Measurements from ENCODE around the gene RHOA. TPM values are rescaled to one million over a fixed set of nuclear protein-coding genes. Genes with fewer than 3 reads are reported as not detected.

The RHOA gene
- polyA plus RNA-seq = 709 TPM

GRCh38 chr3:49411968-49412631 is at the start of gene RHOA, which contains the start of gene TCTA:
RHOA (minus strand) TSS chr3:49411976; CDS start chr3:49375589, 36,387 bp downstream.
TCTA (plus strand) TSS chr3:49412423; CDS start chr3:49412427, 4 bp downstream.
- Mint-ChIP-seq H3K4me3 (peak within 1 kb of the TSS; percentile 78 to 98 (median 92)), H3K36me3 (peaks cover 2% of the 10 kb centered on the region), H3K27ac (peak within 1 kb of the TSS; percentile 79 to 97 (median 87)), H3K4me1 (peaks cover 43 to 57% (median 49%) of the 10 kb centered on the region in 3 donors), H3K9me3 (no peaks in the 10 kb centered on the region), H3K27me3 (no peaks in the 10 kb centered on the region)

GRCh38 chr3:49460956-49461355 is 49.2 kb upstream of the RHOA start:
- no peaks in the 10 kb centered on the region for H3K9me3 Mint-ChIP-seq
- no peak overlapping the region for H3K4me3 Mint-ChIP-seq
- H3K4me1 Mint-ChIP-seq = no peaks in the 10 kb centered on the region
- no peak overlapping the region for H3K27ac Mint-ChIP-seq
- no peaks in the 10 kb centered on the region for H3K36me3 Mint-ChIP-seq
- no peaks in the 10 kb centered on the region for H3K27me3 Mint-ChIP-seq

GRCh38 chr3:49460188-49460890 is 48.6 kb upstream of the RHOA start:
- H3K27me3 Mint-ChIP-seq = no peaks in the 10 kb centered on the region
- no peak overlapping the region for H3K4me3 Mint-ChIP-seq
- H3K4me1 Mint-ChIP-seq = no peaks in the 10 kb centered on the region
- no peaks in the 10 kb centered on the region for H3K36me3 Mint-ChIP-seq
- no peaks in the 10 kb centered on the region for H3K9me3 Mint-ChIP-seq
- no peak overlapping the region for H3K27ac Mint-ChIP-seq

GRCh38 chr3:49456466-49456865 is 44.7 kb upstream of the RHOA start:
- Mint-ChIP-seq H3K4me1 (no peaks in the 10 kb centered on the region), H3K27ac (no peak overlapping the region), H3K9me3 (no peaks in the 10 kb centered on the region)

DNA sequence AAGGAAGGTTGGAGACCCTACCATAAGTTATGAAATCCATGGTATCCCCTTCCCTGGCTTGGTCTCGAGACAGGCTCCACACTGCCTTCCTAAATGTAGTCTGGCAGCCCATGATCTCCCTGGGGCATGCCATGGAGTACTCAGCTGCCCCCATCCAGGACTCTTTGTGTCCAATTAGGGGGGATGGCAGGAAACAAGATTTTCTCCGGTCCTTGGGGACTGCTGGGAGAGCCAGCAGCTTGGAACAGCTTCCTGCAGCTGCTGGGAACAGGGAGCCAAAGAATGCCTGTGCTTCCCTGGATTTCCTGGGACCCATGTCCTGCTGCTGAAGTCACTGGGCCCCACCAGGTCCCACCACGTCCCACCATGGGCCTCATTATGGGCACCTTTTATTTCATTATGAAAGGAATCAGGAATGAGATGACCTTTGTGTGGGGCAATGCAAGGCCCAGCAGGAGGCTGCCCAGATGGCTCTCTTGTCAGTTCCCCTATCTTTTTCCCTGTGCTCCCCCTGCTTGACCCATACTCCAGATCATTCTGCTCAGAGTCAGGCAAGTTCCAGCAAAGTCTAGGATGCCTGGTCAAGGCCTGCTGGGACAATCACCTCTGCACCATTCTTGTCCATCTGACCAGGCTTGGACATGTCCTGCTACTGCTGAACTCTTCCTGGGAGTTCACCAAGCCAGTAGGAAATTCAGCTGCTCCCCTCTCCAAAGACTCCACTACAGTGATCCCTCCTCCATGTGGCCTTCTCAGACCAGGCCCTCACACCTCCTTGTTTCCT is 43.3 kb upstream of the RHOA start:
- no peaks in the 10 kb centered on the region for H3K27me3 Mint-ChIP-seq

More at GRCh38 chr3:49456466-49456865, 44.7 kb upstream of the RHOA start:
- no peaks in the 10 kb centered on the region for H3K27me3 Mint-ChIP-seq
- H3K4me3 Mint-ChIP-seq = no peak overlapping the region
- no peaks in the 10 kb centered on the region for H3K36me3 Mint-ChIP-seq

DNA sequence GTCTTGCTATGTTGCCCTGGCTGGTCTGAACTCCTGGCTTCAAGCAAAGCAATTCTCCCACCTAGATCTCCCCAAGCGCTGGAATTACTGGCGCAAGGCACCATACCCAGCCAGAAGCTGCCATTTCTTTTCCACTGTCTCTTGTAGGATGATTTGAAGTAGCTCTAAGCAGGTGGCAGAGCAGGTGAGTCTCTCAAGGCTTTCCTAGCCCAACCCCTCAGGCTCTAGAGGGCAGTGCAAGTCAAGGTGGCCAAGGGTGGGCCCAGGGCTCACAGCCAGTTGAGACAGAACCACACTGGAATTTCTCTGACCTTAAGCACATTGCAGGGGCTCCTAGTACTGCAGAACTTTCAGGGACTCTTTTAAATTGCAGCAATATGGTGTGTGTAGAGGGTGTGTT is 42.7 kb upstream of the RHOA start:
- Mint-ChIP-seq H3K27ac (no peak overlapping the region), H3K36me3 (no peaks in the 10 kb centered on the region), H3K27me3 (no peaks in the 10 kb centered on the region), H3K9me3 (no peaks in the 10 kb centered on the region), H3K4me3 (no peak overlapping the region), H3K4me1 (no peaks in the 10 kb centered on the region)

More for the DNA sequence above, 43.3 kb upstream of the RHOA start:
- Mint-ChIP-seq H3K4me3 (no peak overlapping the region), H3K9me3 (no peaks in the 10 kb centered on the region), H3K36me3 (no peaks in the 10 kb centered on the region), H3K27ac (no peak overlapping the region), H3K4me1 (no peaks in the 10 kb centered on the region)

GRCh38 chr3:49453621-49454020 is 41.8 kb upstream of the RHOA start:
- no peaks in the 10 kb centered on the region for H3K27me3 Mint-ChIP-seq
- no peaks in the 10 kb centered on the region for H3K36me3 Mint-ChIP-seq
- no peak overlapping the region for H3K4me3 Mint-ChIP-seq
- H3K4me1 Mint-ChIP-seq = peaks cover 5 to 6% (median 5%) of the 10 kb centered on the region in 3 donors
- H3K27ac Mint-ChIP-seq = no peak overlapping the region
- H3K9me3 Mint-ChIP-seq = no peaks in the 10 kb centered on the region

DNA sequence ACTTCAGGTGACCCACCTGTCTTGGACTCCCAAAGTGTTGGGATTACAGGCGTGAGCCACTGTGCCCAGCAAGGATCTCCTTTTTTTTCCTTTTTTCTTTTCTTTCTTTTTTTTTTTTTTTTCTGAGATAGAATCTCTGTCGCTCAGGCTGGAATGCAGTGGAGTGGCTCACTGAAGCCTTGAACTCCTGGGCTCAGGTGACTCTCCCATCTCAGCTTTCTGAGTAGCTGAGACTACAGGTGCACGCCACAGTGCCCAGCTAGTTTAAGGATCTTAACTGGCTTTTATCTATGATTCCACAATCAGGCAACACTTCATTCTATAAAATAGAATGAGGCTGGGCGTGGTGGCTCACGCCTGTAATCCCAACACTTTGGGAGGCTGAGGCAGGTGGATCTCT is 33.6 kb upstream of the RHOA start:
- Mint-ChIP-seq H3K27me3 (no peaks in the 10 kb centered on the region), H3K4me3 (no peak overlapping the region), H3K4me1 (peaks cover 14 to 16% (median 14%) of the 10 kb centered on the region in 3 donors), H3K9me3 (no peaks in the 10 kb centered on the region), H3K36me3 (no peaks in the 10 kb centered on the region), H3K27ac (no peak overlapping the region)

- Mint-ChIP-seq H3K27me3 (no peaks in the 10 kb centered on the region), H3K4me1 (peaks cover 1 to 5% (median 2%) of the 10 kb centered on the region in 3 donors), H3K4me3 (no peak overlapping the region), H3K36me3 (no peaks in the 10 kb centered on the region), H3K27ac (no peak overlapping the region), H3K9me3 (no peaks in the 10 kb centered on the region)
Measured at GRCh38 chr3:49434731-49435130, 23.0 kb upstream of the RHOA start.

GRCh38 chr3:49428752-49429080 is 16.9 kb upstream of the RHOA start:
- Mint-ChIP-seq H3K4me1 (peaks cover 8 to 13% (median 9%) of the 10 kb centered on the region in 3 donors), H3K27me3 (no peaks in the 10 kb centered on the region)

DNA sequence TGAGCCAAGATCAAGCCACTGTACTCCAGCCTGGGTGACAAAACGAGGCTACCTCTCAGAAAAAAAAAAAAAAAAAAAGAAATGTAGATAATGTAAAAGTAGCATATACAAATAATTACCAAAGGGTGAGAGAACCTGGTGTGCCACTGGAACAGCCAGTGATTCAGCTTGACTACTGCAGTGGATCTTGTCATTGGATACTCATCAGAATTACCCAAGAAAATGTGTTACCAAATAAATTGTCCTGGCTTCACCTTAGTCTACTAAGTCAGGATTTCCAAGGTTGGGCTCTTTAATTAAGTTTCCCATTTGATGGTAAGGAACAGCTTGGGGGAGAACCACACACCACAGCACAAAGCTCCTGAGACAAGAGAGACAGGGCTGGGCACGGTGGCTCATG is 15.8 kb upstream of the RHOA start:
- Mint-ChIP-seq H3K27me3 (no peaks in the 10 kb centered on the region), H3K4me3 (peak overlapping the region; percentile 45 to 95 (median 70)), H3K9me3 (no peaks in the 10 kb centered on the region), H3K36me3 (peaks cover 3% of the 10 kb centered on the region), H3K27ac (no peak overlapping the region), H3K4me1 (peaks cover 8 to 13% (median 9%) of the 10 kb centered on the region in 3 donors)

More at GRCh38 chr3:49428752-49429080, 16.9 kb upstream of the RHOA start:
- H3K36me3 Mint-ChIP-seq = peaks cover 3% of the 10 kb centered on the region
- H3K9me3 Mint-ChIP-seq = no peaks in the 10 kb centered on the region
- H3K4me3 Mint-ChIP-seq = peak overlapping the region; percentile 92 to 99 (median 96)
- peak overlapping the region; percentile 94 to 96 (median 96) for H3K27ac Mint-ChIP-seq

- Mint-ChIP-seq H3K4me1 (peaks cover 8 to 14% (median 8%) of the 10 kb centered on the region in 3 donors), H3K27me3 (no peaks in the 10 kb centered on the region), H3K9me3 (no peaks in the 10 kb centered on the region), H3K36me3 (peaks cover 3% of the 10 kb centered on the region), H3K4me3 (peak overlapping the region in 1 of 4 donors; percentile 71), H3K27ac (no peak overlapping the region)
Measured at GRCh38 chr3:49424816-49425215, 13.0 kb upstream of the RHOA start.

GRCh38 chr3:49422379-49423248 is 10.8 kb upstream of the RHOA start, which contains the start of gene AMT:
AMT (minus strand) TSS chr3:49422473; CDS start chr3:49422450, 23 bp downstream.
- Mint-ChIP-seq H3K4me3 (peak within 1 kb of the TSS in 3 of 4 donors; percentile 37 to 66 (median 58)), H3K4me1 (peaks cover 4 to 14% (median 11%) of the 10 kb centered on the region in 3 donors), H3K36me3 (peaks cover 3% of the 10 kb centered on the region), H3K27ac (peak within 1 kb of the TSS in 1 of 3 donors; percentile 42), H3K27me3 (no peaks in the 10 kb centered on the region), H3K9me3 (no peaks in the 10 kb centered on the region)

- H3K27me3 Mint-ChIP-seq = no peaks in the 10 kb centered on the region
- peak overlapping the region in 3 of 4 donors; percentile 37 to 66 (median 58) for H3K4me3 Mint-ChIP-seq
- peaks cover 6 to 18% (median 14%) of the 10 kb centered on the region in 3 donors for H3K4me1 Mint-ChIP-seq
- no peaks in the 10 kb centered on the region for H3K9me3 Mint-ChIP-seq
- H3K36me3 Mint-ChIP-seq = peaks cover 3% of the 10 kb centered on the region
- H3K27ac Mint-ChIP-seq = peak overlapping the region in 1 of 3 donors; percentile 42
Measured at GRCh38 chr3:49421890-49422378, 10.2 kb upstream of the RHOA start.
